GDM1 (cell line): ENCODE results near the gene CETN3.
"Not testable (repeated sequence)": the region's sequence is repeated elsewhere in the genome, so short reads cannot be mapped to it uniquely, and the experiment has no call there.

Experiments used
- DNase-seq: peaks from one replicate; lab custom pipeline; 2025; lab: John Stamatoyannopoulos, UW

CETN3 gene

DNA sequence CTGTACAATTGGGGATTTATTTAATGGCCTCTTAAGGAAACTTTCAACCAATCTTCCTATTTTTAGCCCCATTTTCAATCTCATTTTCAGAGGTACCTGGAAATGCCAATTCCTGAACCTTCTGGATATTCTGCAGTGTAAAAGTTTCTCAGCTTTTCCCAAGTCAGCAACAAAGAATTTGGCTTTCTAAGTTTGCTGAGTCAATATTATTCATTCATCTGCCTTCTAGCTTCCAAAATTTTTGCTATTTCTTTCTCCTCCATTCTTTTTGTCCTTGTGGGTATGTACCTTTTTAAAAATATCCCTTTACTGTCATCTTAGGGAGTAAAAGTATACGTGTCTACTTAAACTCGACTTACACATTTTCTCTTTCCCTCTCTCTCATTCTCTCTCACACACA lies 25.7 kb downstream of the CETN3 start:
- no peak for DNase-seq

DNA sequence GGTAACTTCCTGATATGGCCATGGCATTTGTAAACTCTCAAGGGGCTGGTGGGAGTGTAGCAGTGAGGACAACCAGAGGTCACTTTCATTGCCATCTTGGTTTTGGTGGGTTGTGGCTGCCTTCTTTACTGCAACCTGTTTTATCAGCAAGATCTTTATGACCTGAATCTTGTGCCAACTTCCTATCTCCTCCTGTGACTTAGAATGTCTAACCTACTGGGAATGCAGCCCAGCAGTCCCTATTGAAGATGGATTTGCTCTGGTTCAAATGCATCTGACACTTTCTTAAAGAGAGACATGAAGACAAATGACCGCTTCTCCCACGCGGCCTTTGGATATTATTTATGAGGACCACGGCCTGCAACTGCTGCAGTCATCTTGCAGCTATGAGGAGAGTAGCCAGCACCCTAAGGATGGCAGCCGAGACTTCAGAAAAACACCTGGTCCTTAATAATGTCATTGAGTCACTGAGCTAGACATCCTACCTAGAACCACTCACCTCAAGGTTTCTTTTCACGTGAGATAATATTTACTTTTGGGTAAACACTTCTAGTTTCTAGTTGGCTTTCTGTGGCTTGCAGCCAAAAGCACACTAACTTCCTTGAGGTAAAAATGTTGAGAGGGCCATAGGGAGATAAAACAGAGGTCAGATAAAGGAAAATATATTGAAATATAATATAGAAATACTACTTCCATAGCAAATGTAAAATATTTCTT lies 28.2 kb downstream of the CETN3 start:
- DNase-seq, result no peak

DNA sequence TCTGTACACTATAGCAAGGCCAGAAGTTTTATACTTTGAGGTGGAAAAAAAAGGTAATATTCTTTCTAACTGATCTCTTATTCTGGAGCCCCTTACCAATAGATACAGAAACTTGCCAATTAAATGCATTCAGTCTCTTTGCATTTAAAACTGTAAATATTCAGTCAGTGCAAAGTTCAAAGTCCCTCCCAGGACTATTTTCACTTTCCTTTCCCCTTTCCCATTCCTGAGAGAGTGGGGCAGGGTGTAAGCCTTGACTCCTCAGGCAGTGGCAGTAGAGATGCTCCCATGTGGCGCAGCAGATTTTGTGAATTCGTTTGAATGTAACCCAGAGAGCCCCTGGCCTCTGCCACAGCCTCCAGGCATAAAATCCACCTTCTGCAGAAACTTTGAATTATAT lies 29.9 kb downstream of the CETN3 start:
- DNase-seq, result no peak

DNA sequence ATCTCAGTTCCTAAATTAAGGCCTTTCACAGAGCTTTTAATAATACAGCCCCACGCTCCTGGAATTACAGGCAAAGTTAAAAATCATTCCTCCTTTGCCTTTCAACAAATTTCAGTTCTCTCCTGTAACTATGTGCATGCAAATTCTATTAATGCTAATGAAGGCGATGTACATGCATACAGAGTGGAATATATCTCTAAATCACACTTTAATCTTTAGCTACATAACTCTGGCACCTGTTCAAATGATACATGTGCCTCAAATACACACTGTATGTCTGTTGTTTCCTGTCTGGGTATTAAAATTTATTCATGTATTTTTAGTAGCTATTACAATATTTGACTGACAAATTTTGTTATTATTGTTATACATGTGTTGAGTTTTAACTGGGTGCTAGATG lies 30.8 kb downstream of the CETN3 start:
- no peak for DNase-seq

DNA sequence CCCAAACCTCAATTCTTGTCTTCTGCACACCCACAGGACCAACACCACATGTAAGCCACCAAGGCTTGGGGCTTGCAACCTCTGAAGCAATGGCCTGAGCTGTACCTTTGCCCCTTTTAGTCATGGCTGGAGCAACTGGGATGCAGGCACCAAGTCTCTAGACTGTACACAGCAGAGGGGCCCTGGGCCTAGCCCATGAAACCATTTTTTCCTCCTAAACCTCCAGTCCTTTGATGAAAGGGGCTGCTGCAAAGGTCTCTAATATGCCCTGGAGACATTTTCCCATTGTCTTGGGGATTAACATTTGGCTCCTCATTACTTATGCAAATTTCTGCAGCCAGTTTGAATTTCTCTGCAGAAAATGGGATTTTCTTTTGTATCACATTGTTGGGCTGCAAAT lies 38.3 kb downstream of the CETN3 start:
- not testable (repeated sequence) for DNase-seq

DNA sequence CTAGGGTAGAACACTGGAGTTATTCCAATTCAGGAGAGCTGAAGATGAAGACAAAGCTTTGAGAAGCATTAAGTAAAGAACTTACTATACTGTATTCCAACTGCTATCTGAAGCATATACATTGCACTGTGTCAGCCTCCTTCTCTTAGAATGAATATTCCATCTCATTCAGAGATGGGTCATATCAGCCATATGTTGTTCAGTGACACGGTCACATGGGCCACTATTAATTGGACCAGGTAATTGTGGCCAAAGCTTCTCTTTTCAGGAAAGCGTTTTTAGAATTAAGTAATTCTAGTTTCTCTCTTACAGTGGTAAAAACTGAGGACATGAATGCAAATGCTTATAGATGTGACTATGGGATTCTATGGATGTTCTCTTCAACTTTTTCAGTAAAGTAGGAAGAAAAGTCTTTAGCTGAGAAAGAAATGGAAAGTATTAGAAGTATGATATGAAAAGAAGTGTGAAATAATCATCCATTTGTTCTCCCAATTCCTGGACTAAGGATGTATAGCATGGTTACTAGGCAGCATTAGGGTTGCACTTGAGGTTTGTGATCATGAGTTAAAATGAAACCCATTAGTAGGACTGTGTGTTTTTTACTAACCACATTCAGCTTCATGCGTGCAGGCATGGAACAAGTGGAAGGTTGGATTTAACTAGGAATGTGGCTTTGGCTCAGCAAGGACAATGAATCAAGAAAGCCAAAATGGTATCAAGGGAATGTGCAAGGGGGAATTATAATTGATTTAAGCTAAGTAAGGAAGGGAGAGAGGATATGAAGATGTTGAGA lies 40.9 kb downstream of the CETN3 start:
- no peak for DNase-seq

DNA sequence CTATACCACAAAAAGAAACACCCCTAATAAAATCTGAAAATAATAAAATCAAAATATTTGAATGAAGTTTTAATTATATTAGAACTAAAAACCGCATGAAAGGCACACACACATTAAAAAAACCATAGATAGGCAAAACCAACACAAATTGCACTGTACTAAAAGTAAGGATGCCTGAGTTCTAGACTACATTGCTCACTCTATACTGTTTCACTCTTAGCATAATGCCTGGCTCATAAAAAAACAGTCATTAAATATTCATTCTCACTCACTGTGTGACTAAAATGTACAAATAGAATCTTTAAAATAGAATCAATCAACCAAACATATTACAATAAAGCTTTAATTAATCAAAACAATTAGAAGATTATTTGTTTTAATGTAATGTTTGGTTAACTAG lies 41.7 kb downstream of the CETN3 start:
- DNase-seq, result no peak

DNA sequence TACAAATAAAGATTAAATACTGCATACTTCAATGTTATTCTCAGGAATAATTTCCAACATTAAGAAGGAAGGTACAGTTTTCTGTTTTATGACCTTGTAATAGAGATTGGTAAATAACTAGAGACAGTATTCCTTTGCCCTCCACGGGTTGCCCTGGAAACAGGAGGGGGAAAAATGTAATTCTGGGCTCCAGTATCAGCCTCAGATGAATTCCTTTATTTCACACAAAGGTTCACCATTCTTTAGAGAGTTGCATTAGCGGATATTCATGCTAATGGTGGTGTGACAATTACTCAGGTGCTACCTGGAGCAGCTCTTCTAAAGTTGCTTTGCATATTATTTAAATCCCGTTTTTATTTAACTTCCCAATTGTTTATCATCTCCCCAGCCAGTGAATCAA lies 42.6 kb downstream of the CETN3 start:
- DNase-seq, result no peak

DNA sequence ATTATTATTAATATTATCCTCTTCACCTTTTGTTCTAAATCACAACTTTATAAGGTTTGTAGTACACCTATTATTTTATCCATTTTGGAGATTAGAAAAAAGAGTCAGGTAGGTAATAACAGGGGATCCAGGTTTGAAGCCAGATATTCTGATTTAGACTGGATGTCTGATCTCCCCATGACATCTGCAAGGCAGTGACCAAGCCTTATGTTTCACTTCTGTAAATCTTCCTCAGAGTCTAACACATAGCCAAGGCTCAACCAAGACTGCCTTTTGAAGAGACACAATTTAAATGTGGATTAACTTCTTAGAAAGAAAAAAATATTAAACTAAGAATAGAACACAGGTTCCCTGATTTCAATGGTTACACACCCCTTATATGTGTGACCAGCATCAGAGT lies 44.2 kb downstream of the CETN3 start:
- DNase-seq, result no peak

DNA sequence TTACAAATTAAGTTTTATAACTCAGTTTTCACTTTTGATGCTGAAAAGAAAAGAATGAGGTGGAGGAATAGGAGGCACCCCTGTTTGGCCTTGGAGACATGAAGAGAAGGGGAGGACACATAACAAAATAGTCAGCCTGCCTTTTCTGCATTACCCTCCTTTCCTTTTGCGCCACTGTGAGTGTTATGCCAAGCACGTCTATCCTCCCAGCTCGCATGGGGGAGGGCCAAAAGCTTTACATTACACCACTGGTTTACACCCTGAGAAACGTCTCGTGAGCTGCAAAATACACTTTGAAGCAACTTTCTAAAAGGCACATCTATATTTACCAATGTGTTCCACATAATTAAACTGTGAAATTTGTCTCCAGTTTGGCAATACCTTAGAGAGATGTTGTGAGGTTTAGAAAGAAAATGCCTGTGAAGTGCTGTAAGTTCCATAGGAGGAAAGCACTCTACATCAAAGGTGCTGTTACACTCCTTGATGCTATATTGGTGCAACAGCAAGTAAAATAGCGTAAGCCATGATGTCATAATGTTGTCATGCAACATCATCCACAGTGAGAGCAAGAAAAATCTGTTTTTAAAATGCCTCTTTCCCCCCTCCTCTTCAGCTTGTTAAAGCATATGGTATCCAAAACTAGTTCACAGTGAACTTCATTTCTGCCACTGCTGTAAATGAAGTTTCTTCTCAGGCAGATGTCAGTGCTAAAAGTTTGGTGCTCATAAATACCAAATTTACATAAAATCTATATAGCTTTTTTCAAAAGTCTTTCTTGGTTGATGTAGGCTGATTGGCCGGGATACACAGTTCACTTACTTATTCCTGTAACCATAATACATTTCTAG lies 50.3 kb downstream of the CETN3 start:
- no peak for DNase-seq

DNA sequence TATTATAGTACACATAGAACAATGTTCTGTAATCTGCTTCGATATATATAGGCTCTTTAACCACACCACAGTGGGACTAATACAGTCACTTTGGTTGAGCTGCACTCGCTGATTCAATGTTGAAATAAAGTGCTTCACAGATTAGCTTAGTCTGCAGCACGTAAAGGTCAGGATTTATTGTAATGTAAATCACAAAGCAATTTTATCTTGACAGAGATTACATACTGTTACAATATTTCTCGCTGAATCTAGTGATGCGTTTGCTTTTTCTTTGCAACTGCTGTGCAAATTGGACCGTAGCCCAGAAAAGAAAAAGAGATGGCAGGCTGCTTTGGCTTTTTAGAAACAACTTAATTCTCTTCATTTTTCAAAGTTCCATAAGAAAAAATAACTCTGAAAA lies 52.9 kb downstream of the CETN3 start:
- no peak for DNase-seq

DNA sequence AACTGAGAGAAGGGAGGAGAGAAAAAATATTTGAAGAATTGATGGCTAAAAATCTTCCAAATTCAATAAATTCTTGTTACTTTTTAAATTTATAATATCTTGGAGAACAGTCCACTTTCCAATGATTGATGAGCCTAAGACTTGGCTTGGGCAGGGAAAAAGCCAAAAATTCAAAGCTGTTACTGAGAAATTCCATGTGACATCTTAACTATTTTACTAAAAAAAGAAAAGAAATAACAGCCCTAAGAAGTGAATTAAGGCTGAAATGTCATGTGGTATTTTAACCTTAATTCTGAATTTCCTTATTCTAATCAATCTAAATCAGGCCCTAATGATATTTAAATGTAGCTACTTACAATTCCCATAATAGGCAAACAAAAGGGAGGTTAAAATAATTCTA lies 53.4 kb downstream of the CETN3 start:
- no peak for DNase-seq

DNA sequence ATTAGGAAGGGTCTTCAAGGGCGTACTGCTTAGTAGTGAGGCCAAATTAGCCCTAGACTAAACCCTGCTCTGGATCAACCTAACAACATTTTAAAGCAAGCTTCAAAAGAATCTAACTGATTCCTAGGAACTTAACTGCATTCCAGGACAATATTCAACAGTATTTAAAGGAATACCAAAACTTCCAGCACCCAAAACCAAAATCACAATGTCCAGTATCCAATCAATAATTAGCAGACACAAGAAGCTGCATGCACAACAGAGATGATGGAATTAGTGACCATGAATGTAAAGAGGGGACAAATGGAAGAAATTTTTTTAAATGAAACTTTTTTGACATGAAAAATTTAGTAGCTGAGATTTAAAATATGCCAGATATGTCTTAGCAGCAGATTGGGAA lies 53.9 kb downstream of the CETN3 start:
- DNase-seq, result no peak

DNA sequence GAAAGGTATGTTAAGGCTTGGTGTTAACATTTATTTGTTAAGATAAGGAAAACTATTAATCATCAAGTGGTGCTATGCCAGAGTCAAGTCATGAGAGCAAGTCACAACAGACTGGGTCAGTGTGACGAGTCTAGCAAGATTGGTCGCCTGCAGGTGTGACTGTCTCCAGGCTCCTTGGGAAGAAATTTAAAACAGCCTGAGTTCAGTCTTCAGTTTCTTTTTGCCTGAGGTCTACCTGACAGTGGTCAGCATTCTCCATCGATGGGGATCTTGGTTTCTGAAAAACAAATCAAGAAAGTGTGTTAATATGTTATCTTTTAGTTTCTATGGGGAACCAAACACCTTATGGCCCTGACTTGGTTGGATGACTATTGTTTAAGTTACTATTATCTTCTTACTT lies 56.3 kb downstream of the CETN3 start:
- no peak for DNase-seq

DNA sequence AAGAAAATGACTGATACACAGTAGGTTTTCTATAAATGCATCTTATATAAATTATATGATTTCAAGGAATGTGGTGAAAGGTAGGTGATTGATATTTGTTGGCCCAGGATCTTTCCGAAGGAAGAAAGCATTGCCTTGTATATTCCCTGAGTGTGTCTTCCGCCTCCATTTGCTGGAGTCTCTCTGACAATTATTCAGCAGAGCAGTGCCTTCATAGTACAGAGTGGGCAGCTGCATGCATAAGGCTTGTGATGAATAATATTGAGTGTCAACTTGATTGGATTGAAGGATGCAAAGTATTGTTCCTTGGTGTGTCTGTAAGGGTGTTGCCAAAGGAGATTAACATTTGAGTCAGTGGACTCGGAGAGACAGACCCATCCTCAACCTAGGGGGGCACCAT lies 58.5 kb downstream of the CETN3 start:
- no peak for DNase-seq

DNA sequence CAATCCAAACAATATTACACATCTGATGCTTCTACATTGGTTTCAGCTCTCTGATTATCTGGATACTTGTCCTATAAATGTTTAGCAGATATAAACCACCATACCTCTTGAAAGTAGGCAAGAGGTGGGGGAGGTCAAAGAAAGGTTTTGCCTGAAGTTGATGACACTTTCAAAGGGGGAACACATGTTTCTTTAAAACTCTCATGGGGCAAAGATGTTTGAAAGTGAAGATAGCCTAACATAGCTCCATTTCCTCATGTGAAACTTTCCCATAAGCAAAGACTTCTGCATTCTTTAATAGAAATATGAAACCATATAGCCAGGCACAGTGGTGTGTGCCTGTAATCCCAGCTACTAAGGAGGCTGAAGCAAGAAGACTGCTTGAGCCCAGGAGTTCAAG lies 62.1 kb downstream of the CETN3 start:
- DNase-seq, result no peak

DNA sequence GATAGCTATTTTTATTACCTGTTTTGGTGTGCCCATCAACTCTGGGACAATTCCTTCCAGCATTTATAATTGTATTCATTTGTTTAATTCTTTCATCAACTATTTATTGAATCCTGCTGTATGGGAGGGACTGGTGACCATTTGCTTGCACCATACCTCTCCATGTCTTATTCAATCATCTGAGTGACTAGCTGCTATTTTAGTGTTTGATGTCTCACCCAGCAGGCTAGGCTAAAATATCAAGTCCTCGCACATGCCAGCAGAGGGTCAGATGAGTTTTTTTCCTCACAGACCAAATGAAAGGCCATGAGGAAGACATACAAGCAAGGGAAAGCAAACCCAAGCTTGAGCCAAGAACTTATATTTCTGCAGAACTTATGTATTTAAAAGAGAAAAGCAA lies 63.9 kb downstream of the CETN3 start:
- no peak for DNase-seq

DNA sequence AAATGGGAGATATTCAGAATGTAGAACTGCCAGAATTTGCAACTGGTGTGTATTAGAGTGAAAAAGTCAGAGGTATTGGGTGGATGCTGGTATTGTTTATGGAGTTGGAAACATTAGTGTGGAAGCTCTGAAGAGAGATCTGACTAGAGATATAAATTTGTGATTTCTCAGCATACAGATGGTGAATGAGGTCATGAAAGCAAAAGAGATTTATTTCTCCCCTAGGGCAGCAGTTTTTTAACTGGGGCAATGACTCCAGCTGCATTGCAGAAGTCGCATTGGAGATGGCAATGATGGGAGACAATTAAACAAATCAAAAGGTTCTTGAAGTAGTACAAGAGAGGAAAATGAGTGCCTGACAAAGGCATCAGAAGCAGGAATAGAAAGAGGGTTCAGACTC lies 64.9 kb downstream of the CETN3 start:
- no peak for DNase-seq

DNA sequence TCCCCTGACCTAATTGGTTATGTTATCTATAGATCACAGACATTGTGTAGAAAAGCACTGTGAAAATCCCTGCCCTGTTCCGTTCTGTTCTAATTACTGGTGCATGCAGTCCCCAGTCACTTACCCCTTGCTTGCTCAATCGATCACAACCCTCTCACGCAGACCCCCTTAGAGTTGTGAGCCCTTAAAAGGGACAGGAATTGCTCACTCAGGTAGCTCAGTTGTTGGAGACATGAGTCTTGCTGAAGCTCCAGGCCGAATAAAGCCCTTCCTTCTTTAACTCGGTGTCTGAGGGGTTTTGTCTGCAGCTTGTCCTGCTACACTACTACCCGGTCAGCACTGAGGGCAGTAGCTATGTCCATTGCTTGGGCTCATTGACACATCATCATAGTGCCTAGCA lies 65.8 kb downstream of the CETN3 start:
- DNase-seq, result not testable (repeated sequence)

DNA sequence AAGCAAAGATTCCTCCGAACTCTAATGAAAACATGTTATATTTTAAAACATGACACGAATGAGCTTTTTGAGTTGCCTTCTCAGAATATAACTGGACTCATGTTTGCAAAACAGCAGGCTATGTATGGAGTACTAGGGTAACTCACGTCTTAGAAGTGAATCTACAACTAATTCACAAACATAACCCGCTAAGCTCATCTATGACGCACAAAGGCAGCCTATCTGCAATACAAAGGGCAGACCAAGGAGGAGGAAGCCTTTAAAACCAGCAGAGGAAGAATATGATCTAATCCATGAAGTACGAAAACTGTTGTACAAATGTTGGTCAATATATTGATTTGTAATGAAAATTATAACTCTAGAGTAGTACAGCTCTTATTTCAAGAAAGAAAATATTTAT lies 67.0 kb downstream of the CETN3 start:
- no peak for DNase-seq
